GM19455 (cell line): Measurements from ENCODE around the gene CCDC201.
"Not testable (repeated sequence)": the region's sequence is repeated elsewhere in the genome, so short reads cannot be mapped to it uniquely, and the experiment has no call there.

Experiments
- ATAC-seq: cut with Tn5 transposase; IDR thresholded peaks from one replicate; pipeline ENCODE4 v1.9.1; 2021; ENCODE audit not compliant: unreplicated experiment

Gene CCDC201

DNA sequence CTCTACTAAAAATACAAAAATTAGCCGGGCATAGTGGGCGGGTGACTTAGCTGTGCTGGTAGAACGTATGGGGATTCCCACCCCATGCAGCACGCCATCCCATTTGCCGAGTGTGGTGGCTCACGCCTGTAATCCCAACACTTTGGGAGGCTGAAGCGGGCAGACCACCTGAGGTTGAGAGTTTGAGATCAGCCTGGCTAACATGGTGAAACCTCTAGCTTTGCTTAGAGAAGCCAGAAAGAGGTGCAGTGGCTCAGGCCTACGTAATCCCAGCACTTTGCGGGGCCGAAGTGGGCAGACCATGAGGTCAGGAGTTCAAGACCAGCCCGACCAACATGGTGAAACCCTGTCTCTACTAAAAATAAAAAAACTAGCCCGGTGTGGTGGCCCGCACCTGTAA, 45.2 kb downstream of the CCDC201 start:
- not testable (repeated sequence) for ATAC-seq

DNA sequence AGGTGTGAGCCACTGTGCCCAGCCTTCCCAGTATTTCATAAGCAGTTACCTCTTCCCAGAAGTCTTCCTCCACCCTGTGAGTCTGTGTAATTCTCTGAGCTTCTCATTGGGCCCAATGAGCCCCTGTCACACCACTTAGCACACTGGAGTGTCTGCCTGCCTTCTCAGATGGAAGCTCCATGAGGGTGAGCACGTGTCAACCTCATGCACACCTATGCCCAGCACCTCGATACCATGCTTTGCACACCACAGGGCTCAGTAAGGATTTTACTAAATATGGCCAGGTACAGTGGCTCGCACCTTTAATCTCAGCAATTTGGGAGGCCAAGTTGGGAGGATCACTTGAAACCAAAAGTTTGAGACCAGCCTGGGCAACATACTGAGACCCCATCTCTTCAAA, 46.3 kb downstream of the CCDC201 start:
- ATAC-seq = not testable (repeated sequence)

DNA sequence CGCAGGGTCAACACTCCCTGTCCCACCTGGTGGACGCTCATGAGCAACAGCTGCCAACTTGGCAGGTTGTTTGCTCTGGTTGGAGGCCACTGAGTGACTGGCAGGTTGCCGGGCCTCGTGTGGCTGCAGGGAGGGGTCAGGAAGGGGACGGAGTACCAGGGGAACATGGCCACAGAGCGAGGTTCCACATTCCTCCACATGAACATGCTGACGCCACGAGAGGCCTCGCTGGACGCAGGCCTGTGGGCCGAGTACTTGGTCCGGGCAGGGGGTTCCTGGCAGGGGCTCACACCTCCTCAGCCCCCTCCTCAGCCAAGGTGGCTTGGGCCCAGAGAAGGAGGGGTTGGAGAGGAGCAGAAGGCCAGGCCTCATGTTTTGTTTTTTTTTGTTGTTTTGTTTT, 54.1 kb downstream of the CCDC201 start:
- ATAC-seq = not testable (repeated sequence)

DNA sequence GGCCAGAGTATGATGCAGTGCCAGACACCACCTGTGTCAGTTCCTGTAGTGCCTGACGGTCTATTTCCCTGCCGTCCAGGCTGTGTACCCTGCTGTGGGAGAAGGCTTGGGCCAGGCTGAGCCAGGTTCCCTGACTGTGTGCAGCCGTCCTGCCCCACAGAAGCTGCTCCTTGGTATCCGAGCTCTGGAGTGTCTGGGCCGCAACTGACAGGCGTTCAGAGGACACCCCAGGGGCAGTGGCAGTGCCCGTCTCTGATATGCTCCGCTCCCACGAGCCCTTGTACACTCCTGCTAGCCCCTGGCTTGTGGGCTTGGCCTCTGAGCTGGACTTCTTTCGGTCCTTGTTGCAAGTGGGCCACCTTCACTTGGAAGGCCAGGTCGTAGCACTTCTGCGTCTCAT, 55.0 kb downstream of the CCDC201 start:
- not testable (repeated sequence) for ATAC-seq

DNA sequence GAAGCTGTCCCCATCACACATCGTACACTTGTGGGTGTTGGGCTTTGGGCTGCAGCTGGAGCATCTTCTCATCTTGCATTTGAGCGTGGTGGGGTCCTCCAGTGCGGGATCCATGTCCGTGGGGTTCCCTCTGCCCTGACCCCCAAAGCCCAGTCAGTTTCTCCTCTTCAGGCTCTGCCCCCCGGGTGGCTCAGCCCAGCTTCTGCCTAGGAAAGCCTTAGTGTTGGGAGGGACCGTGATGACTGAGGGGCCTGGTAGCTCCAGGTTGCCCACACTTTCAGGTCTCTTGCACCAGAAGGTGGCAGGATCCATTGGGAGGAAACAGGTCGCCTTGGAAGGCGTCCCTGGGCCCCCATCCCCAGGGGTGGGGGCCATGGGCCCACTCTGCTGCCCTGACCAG, 55.9 kb downstream of the CCDC201 start:
- ATAC-seq = not testable (repeated sequence)

DNA sequence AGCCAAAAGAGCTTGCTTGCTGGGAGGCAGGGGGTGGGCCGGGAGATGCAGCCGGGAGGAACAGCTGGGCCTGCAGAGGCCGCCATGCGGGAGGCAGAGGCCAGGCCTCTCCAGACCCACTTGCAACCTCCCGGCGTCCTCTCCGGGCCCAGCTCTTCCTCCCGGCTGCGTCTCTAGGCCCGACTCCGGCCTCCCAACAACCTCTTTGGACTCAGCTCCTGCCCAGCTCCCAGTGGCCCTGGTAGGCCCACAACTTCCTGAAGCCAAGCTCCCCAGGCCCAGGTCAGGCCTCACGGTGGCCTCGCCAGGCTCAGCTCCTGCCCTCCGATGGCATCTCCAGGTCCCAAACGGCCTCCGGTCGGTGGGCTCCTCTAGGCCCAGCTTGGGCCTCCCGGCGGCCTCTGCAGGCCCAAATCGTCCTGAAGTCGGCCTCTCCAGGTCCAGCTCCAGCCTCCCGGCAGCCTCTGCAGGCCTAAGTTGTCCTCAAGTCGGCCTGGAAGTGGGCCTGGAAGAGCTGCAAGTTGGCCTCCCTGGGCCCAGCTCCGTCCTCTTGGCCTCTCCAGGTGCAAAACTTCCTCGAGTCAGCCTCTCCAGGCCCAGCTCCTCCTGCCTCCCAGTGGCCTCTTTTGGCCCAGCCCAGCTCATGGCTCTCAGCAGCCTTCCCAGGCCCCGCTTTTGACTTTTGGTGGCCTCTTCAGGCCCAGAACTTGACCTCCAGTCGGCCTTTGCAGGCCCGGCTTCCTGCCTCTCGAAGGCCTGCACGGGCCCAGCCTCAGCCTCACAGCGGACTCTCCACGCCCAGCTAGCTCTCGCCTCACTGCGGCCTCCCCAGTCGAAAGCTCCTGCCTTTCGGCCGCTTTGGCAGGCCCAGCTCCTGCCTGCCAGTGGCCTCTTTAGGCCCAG, 58.4 kb downstream of the CCDC201 start:
- not testable (repeated sequence) for ATAC-seq

DNA sequence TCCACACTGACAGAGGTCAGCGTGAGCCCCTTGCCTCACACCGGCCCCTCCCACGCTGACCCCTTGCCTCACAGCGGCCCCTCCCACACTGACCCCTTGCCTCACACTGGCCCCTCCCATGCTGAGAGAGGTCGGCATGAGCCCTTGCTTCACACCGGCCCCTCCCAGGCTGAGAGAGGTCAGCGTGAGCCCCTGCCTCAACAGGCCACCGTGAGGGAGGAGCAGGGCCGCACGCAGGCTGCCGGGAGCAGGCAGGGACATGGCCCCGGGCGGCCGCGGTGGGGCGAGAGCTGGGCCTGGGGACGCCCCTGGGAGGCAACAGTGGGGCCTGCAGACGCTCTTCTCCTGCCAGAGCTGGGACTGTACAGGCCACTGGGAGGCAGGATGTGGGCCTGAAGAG, 59.1 kb downstream of the CCDC201 start:
- ATAC-seq = not testable (repeated sequence)

DNA sequence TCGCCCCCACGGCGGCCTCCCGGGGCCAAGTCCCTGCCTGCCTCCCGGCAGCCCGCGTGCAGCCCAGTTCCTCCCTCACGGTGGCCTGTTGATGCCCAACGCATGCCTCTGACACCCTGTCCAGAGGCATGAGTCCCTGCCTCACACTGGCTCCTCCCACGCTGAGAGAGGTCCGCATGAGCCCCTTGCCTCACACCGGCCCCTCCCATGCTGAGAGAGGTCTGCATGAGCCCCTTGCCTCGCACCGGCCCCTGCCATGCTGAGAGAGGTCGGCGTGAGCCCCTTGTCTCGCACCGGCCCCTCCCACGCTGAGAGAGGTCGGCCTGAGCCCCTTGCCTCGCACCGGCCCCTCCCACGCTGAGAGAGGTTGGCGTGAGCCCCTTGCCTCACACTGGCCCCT, 59.9 kb downstream of the CCDC201 start:
- ATAC-seq = no peak

DNA sequence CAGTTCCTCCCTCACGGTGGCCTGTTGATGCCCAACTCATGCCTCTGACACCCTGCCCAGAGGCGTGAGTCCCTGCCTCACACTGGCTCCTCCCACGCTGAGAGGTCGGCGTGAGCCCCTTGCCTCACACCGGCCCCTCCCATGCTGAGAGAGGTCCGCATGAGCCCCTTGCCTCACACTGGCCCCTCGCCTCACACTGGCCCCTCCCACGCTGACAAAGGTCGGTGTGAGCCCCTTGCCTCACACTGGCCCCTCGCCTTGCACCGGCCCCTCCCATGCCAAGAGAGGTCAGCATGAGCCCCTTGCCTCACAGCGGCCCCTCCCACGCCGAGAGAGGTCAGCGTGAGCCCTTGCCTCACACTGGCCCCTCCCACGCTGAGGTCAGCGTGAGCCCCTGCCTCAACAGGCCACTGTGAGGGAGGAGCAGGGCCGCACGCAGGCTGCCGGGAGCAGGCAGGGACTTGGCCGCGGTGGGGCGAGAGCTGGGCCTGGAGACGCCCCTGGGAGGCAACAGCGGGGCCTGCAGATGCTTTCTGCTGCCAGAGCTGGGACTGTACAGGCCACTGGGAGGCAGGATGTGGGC, 61.1 kb downstream of the CCDC201 start:
- not testable (repeated sequence) for ATAC-seq

DNA sequence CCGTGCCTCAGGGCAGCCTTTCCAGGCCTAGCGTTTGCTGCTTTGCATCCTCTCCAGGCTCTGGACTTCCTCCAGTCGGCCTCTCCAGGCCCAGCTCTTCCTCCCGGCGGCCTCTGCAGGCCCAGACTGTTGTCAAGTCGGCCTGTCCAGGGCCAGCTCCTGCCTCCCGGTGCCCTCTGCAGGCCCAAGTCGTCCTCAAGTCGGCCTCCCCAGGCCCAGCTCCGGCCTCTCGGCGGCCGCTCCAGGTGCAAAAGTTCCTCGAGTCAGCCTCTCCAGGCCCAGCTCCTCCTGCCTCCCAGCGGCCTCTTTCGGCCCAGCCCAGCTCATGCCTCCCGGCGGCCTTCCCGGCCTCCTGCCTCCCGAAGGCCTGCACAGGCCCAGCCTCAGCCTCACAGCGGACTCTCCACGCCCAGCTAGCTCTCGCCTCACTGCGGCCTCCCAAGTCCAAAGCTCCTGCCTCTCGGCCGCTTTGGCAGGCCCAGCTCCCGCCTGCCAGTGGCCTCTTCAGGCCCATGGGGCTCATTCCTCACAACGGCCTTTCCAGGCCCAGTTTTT, 62.4 kb downstream of the CCDC201 start:
- ATAC-seq = not testable (repeated sequence)
